Brain pericyte (primary cell): Measurements from ENCODE around the gene GATA2.

ENCODE experiments used
- DNase-seq: peaks from one replicate; pipeline ENCODE4 v3.0.0-alpha.2; 2012; ENCODE audit warnings: low read depth, low spot score

GATA2 gene

DNA sequence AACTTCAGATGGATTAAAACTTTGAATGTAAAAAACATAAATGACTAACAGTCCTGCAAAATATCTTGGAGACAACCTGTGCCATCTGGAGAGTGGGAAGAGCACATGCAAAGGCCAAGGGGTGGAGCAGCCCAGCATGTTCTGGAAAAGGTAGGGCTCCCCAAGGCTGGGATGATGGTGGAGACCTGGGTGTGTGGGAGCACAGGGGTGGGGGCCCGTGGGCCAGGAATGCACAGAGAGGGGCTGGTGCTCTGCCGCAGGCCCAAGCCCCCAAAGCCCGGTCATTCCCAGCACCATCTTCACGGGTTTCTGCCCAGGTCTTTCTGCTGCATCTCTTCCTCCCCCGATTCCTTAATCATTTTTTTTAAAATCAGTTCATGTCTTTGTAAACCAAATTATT is 9.7 kb upstream of the GATA2 start:
- no peak for DNase-seq

GRCh38 chr3:128501431-128501830 is 8.4 kb upstream of the GATA2 start:
- DNase-seq, result no peak

GRCh38 chr3:128500556-128500955 is 7.6 kb upstream of the GATA2 start:
- no peak for DNase-seq

GRCh38 chr3:128499724-128500275 is 6.8 kb upstream of the GATA2 start:
- no peak for DNase-seq

- no peak for DNase-seq
Observed at GRCh38 chr3:128498901-128499530, 6.0 kb upstream of the GATA2 start.

GRCh38 chr3:128498127-128498626 is 5.2 kb upstream of the GATA2 start:
- no peak for DNase-seq

- no peak for DNase-seq
Observed at GRCh38 chr3:128497305-128498126, 4.5 kb upstream of the GATA2 start.

- no peak for DNase-seq
Observed at GRCh38 chr3:128496602-128497304, 3.8 kb upstream of the GATA2 start.

DNA sequence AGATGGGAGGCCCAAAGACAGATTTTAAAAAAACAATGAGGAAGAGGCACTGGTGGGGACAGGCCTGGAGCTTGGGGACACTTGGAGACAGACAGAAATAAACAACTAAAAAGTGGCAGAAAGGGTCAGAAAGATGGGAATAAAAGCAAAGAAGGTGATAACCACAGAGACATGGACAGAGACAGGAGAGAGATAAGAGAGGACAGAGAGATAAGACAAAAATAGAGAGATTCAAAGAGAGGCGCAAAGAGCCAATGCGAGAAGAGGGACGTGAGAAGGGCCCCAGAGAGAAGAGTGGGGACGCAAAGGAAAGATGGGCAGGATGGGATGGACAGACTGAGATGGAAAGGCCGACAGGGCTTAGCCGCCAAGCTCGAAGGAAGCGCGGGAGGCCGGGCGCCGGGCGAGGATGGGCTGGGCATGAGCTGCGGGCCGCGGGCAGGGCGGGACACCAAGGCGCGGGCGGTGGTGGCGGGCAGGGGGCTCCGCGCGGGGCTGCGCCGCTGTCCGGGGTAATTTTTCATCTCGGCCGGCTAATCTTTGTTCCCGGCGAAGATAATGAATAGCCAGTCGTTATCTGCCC is 3.1 kb upstream of the GATA2 start:
- DNase-seq, result no peak

DNA sequence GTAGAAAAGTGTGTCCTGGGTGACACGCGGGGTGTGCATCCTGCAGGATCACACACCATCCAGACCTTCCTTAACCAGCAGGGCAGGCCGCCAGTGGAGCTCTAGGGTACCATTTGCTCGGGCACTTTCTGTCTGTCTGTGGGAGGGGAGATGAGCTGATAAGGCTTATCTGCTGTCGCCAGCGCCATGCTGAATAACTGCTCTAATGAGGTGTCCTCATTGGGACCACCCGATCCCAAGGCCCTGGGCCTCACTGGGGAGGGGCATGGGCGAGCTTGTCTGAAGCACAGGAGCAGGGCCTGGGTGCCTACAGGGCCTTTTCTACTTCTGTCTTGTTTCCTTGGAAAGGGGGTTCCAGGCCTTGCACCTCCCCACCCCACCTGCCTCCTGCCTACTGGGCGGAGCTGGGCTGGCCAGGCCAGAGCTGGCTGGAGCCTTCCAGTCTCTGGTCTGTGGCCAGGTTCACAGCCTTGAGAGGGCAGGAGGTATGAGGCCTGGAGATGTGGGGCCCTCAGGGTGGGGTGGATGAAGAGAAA is 2.5 kb upstream of the GATA2 start:
- DNase-seq, result no peak

DNA sequence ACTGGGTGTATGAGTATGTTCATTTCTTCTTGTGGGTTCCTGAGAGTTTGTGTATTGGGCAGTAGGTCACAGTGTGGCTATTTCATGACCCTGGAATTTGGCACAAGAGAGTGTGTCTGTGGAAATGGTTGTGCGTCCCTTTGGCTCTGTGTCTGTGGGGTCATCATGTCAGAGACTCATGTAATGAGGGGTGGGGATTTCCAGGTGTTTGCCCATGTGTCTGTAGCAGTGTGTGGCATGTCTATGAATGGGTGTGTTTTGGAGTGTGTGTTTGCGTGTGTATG is 1.3 kb upstream of the GATA2 start:
- no peak for DNase-seq

- no peak for DNase-seq
Observed at GRCh38 chr3:128493570-128494366, 767 bp upstream of the GATA2 start.

- peak; percentile 34 for DNase-seq
Observed at GRCh38 chr3:128491941-128492670, 895 bp downstream of the GATA2 start.

DNA sequence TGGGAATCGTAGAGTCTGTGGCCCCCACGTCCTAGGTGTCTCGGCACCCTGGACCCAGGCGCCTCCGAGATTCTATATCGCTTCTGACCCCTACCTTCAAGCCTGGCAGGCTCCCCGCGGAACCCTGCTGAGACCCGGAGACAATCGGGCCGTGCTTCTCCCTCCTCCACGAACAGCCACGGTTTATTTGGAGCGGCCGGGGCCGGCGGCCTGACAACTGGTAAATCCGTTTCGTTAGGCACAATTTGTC is 1.4 kb downstream of the GATA2 start:
- DNase-seq, result no peak

DNA sequence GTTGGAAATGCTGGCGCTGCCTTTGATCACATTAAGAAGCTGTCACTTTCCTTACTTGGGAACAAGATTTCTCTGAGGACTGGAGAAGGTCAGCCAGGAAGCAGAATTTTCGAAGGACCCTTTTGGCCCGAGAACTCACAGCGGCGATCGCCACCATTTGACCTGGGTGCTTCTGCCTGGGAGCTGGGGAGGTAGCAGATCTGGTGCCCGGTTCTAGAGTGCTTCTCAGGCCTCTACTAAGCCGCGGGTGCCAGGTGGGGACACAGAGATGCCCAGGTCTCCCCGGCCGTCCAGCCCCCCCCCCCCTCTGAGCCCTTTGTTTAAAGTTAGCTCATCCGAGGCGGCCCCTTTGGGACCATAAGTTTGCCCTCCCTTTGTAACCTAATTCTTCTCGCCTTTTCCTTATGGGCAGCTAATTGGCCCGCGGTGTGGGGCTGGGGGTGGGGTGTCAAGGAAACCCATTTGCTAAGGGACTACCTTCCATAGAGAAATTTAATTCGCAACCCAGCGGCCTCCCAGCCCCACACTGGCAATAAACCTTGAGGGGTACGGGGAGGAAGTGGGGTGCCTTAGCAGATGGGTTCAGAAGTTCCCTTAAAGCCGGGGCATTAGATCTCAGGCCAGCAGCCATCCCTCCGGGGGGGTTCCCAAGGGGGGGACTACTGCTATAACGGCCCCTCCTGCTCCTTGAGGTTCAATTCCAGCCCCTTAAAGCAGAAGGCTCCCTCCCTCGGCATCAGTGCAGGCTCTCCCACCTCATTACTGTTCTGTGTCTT is 1.9 kb downstream of the GATA2 start:
- DNase-seq, result no peak

GRCh38 chr3:128490650-128490914 is 2.4 kb downstream of the GATA2 start:
- no peak for DNase-seq

DNA sequence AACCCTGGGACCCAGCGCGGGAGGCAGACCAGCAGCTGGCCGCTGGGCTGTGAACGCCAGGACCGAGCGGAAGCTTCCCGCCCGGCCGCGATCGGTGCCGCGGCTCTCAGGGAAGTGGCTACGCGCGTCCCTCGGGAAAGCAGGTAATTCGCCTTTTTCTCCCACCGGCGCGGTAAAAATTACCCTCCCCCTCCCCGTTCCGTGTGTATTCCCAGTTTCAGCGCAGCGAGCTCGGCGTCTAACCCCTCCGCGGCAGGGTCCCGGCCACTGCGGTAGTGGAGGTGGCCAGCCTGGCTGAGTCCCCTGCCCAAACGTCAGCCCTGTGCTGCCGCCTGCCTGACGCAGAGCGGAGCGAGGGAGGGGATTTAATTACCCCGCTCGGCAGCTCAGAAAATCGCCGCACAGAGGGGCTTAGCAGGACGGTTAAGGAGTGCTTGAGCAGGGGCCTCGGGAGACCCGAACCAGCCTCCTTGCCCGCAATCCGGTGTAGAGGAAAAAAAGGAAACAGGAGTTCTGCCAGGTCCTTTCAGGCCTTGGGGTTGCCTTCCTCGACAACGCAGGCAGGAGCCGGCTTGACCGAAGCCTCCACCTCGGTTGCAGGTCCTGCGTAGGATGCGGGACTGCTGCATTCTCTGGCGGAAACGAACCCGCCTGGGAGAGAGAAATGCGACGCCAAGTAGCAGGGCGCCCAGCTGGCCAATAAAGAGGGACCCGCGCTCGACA is 2.9 kb downstream of the GATA2 start:
- DNase-seq, result no peak

GRCh38 chr3:128489674-128489926 is 3.4 kb downstream of the GATA2 start:
- DNase-seq, result no peak

DNA sequence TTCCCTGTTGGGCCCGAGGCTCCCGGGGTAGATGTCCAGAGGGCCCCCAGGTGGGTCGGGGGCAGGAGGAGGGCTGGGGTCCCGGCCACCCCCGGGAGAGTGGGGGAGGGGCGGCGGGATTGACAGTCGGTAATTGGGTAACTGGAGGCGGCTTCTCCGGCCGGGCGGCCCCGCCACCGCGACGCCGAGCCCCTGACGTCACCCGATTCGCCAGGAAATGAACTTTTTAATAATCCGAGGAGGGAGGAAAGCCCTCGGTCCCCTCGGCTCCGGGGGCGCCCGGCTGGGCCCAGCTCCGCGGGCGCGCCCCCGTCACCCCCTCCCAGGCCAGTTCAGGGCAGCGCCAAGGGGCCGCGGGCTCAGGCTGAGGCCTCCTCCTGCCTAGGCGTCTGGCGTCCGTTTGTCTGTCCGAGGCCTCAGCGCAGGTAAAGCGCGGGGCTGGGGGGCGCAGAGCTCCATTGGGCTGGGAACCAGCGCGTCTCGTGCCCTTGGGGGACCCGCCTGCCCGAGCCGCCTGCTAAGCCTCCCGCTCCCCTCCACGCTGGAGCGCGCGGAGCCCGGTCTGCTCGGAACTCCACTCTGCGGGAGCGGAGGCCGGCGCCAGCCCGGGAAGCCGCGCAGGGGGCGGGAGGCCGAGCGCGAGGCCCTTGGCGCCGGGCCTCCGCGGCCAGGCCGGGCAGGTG is 3.9 kb downstream of the GATA2 start:
- no peak for DNase-seq
